HFF-Myc (cell line): ENCODE data around the gene FBXO34.

ENCODE experiments used
- DNase-seq: peaks from one replicate; pipeline ENCODE4 v3.0.0-alpha.2; 2011; ENCODE audit warnings: low read depth; ENCODE audit errors: extremely low read depth
- H3K4me3 ChIP-seq: replicated peaks from 2 replicates; pipeline ENCODE4 v1.5.1; 2011; ENCODE audit warnings: low read depth, mild to moderate bottlenecking, control low read depth, low read length
- CTCF ChIP-seq: IDR thresholded peaks from 2 replicates; pipeline ENCODE4 v1.5.1; 2012; ENCODE audit warnings: mild to moderate bottlenecking, low read depth, low read length, control low read depth; ENCODE audit errors: missing control alignments

Gene FBXO34

GRCh38 chr14:55356913-55357312, 85.7 kb downstream of the FBXO34 start:
- DNase-seq = no peak
- no peak overlapping the region for H3K4me3 ChIP-seq
- no peak for TF ChIP-seq CTCF

DNA sequence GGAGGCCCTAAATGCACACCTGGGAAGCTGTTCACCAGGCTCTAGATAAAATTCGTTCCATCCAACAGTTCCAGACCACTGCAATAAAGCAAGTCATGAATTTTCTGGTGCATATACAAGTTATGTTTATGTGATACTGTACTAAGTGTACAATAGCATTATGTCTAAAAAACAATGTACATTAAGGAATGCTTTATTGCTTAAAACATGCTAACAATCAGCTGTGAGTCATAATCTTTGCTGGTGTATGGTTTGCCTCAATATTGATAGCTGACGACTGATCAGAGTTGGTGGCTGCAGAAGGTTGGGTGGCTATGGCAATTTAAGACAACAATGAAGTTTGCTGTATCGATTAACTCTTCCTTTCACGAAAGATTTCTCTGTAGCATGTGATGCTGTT, 88.1 kb downstream of the FBXO34 start:
- no peak for DNase-seq
- TF ChIP-seq CTCF = no peak
- H3K4me3 ChIP-seq = no peak overlapping the region

- DNase-seq = peak; percentile 71
- H3K4me3 ChIP-seq = no peak overlapping the region
- no peak for TF ChIP-seq CTCF
Observed at GRCh38 chr14:55361190-55361589, 90.0 kb downstream of the FBXO34 start.

DNA sequence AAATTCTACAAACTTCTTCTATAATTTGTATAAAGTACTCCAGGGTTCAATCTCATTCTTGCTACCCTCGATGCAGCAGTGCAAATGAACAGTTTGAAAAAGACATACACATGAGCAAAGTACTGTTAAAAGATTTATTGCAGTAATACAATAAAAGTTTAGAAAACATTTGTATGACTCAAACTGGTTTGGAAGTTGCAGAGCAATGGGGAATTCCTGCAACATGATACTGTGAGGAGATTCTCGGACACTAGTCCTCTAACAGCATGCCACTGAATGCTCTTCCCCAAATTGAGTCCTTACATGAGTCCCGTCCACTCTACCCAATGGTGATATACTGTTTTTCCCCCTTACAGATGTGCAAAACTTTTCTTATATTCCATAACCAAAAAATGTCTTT, 95.0 kb downstream of the FBXO34 start:
- no peak for TF ChIP-seq CTCF
- DNase-seq = peak; percentile 69
- no peak overlapping the region for H3K4me3 ChIP-seq

- no peak overlapping the region for H3K4me3 ChIP-seq
- DNase-seq = no peak
- no peak for TF ChIP-seq CTCF
Observed at GRCh38 chr14:55370883-55371455, 99.7 kb downstream of the FBXO34 start.

DNA sequence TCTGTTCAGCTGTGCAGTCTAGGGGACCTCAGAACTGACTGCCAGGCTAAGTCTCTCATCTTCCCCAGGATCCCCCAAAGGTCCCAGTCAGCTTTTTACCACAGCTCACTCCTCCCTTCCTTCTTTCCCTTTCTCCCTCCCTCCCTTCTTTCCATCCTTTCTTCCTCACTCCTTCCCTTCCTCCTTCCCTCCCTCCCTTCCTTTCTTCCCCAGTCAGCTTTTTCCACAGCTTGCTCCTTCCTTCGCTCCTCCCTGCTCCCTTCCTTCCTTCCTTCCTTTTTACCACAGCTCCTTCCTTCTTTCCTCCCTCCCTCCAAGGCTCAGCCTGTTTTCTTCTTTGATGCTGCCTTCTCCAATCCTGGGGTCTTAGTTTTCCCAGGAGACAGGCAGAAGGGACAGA, 101.2 kb downstream of the FBXO34 start:
- no peak for TF ChIP-seq CTCF
- no peak overlapping the region for H3K4me3 ChIP-seq
- DNase-seq = no peak

DNA sequence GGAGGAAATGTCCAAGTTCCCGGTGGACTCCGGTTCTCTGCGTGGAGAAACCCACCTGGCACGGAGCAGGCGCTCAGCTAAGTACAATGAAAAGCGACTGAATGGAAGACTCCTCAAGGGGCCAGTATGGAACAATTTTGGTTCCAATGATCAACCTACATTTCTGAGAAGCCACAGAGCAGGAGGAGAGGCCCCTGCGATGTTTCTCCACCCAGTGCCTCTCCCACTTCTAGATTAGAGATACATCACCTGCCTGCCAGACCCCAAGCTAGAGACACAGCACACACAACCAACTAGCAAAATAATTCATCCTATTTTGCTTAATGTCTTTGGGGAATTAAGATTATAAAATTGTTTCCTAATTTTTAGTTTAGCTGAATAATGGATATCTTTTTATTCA, 101.6 kb downstream of the FBXO34 start:
- no peak for DNase-seq
- no peak overlapping the region for H3K4me3 ChIP-seq
- no peak for TF ChIP-seq CTCF
